SK-N-MC (cell line): ENCODE data around the gene PKD2.

Experiments used
- DNase-seq: peaks from one replicate; pipeline ENCODE4 v3.0.0-alpha.2; 2011; ENCODE audit warnings: low read depth, low spot score
- H3K27ac ChIP-seq: fragments of 200-600 bp; sonication (generic); 2 replicates; pipeline ENCODE4 v1.5.1; 2016; ENCODE audit warnings: mixed run types
- H3K36me3 ChIP-seq: fragments of 200-600 bp; sonication (generic); 2 replicates; pipeline ENCODE4 v1.6.1; 2017; ENCODE audit warnings: antibody characterized with exemption, low read length, mixed read lengths; ENCODE audit not compliant: insufficient read depth
- H3K4me3 ChIP-seq: fragments of 200-600 bp; sonication (generic); 2 replicates; pipeline ENCODE4 v1.5.1; 2016
- H3K9ac ChIP-seq: fragments of 200-600 bp; sonication (generic); 2 replicates; pipeline ENCODE4 v1.8.0; 2017; ENCODE audit warnings: mixed run types, mixed read lengths; ENCODE audit not compliant: insufficient read length
- H3K9me3 ChIP-seq: fragments of 200-600 bp; sonication (generic); 2 replicates; pipeline ENCODE4 v1.6.1; 2017; ENCODE audit warnings: low read depth, mild to moderate bottlenecking, antibody characterized with exemption, low read length, moderate library complexity, mixed read lengths
- EZH2 ChIP-seq: fragments of 200-600 bp; sonication (generic); IDR thresholded peaks from one replicate; pipeline ENCODE4 v1.6.1; 2017; ENCODE audit warnings: antibody characterized with exemption
- FOXP2 ChIP-seq: optimal IDR thresholded peaks from 2 replicates; pipeline ENCODE3; 2011; ENCODE audit warnings: mild to moderate bottlenecking, moderate library complexity; ENCODE audit not compliant: insufficient read depth; ENCODE audit errors: extremely low read length, control extremely low read depth
- POLR2AphosphoS5 ChIP-seq: IDR thresholded peaks from 2 replicates; pipeline ENCODE4 v1.6.1; 2012; ENCODE audit warnings: mild to moderate bottlenecking, low read depth, low read length, borderline replicate concordance

Gene PKD2

DNA sequence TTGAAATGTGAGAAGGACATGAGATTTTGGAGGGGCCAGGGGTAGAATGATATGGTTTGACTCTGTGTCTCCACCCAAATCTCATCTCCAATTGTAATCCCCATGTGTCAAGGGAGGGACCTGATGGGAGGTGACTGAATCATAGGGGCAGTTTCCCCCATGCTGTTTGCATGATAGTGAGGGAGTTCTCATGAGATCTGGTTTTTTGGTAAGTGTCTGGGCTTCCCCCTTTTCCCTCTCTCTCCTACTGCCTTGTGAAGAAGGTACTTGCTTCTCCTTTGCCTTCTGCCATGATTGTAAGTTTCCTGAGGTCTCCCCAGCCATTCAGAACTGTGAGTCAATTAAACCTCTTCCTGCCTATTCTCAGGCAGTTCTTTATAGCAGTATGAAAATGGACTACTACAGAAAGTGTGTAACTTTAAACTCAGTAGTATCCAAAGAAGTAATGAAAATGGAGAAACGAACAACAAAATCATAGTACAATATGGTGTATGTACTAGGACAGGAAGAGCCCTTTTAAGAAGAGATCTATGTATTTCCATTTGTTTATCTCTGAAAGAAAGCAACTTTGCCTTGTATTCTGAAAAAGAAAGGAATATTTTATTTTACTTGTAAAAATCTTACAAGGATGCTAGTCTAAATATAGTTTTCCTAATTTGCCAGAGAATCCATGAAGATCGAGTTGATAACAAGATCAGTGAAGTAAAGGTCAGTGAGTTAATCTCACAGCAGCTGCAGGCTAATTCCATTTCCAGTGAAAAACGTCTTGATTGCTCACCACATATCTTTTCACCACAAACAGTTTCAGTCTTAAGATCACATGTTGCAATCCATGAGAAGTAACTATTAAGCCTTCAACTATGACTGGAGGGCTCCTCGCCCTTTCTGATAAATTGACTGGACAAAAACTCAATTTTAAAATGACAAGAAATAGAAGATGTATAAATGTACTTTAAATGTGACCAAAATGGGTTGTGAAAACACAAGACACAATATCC is 20.5 kb downstream of the PKD2 start:
- H3K4me3 ChIP-seq, result no peak overlapping the region
- H3K36me3 ChIP-seq, result peaks cover 37% of the 10 kb centered on the region
- H3K9ac ChIP-seq, result no peak overlapping the region
- peaks cover 7% of the 10 kb centered on the region; the same call in 1 of the 2 replicates for H3K9me3 ChIP-seq
- H3K27ac ChIP-seq, result no peak overlapping the region
- no peak for DNase-seq
- TF ChIP-seq POLR2AphosphoS5, result no peak
- no peak for TF ChIP-seq FOXP2
- TF ChIP-seq EZH2, result no peak

DNA sequence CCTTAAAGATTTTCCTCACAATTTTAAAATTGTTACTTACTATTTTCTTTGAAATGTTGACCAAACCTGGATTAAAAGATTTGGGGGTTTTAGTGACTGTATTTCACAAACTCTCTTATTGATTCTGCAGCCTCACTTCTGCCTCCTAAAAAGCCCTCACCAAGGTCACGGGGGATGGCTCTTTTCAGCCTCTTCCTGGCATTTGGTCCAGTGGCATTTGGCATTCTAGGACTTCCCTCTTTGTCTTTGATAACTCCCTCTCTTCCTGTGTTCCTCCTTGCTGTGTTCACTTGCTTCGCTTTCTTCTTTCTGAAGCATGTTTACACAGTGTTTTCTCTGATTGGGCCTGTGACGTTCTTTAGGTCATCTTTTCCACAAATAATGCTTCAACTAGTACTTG is 21.5 kb downstream of the PKD2 start:
- Histone ChIP-seq H3K9me3 (peaks cover 1% of the 10 kb centered on the region; the same call in 1 of the 2 replicates), H3K36me3 (peaks cover 29% of the 10 kb centered on the region), H3K27ac (no peak overlapping the region), H3K4me3 (no peak overlapping the region), H3K9ac (no peak overlapping the region)
- no peak for DNase-seq
- TF ChIP-seq POLR2AphosphoS5 (no peak), EZH2 (no peak), FOXP2 (no peak)

DNA sequence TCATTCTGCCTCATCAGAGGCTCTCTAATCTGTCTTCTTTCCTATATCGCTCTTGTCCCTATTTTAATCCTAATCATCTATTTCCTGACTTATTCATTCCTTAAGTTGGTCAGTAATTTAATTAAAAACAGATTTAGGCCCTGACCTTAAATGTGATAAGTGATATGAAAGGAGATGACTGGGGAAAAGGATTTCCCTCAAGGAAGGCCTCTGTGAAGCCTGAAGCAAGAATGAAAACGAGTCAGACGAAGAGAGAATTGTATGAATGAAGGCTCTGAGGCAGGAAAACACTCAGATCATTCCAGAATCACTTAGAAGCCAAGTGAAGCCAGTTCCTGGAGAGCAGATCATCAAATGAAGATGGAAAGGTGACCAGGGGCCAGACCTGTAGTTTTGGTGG is 22.1 kb downstream of the PKD2 start:
- Histone ChIP-seq H3K27ac (no peak overlapping the region), H3K9ac (no peak overlapping the region), H3K4me3 (no peak overlapping the region), H3K36me3 (peaks cover 26% of the 10 kb centered on the region), H3K9me3 (no peaks in the 10 kb centered on the region; the same call in 1 of the 2 replicates)
- no peak for TF ChIP-seq FOXP2
- TF ChIP-seq EZH2, result no peak
- TF ChIP-seq POLR2AphosphoS5, result no peak
- DNase-seq, result no peak

DNA sequence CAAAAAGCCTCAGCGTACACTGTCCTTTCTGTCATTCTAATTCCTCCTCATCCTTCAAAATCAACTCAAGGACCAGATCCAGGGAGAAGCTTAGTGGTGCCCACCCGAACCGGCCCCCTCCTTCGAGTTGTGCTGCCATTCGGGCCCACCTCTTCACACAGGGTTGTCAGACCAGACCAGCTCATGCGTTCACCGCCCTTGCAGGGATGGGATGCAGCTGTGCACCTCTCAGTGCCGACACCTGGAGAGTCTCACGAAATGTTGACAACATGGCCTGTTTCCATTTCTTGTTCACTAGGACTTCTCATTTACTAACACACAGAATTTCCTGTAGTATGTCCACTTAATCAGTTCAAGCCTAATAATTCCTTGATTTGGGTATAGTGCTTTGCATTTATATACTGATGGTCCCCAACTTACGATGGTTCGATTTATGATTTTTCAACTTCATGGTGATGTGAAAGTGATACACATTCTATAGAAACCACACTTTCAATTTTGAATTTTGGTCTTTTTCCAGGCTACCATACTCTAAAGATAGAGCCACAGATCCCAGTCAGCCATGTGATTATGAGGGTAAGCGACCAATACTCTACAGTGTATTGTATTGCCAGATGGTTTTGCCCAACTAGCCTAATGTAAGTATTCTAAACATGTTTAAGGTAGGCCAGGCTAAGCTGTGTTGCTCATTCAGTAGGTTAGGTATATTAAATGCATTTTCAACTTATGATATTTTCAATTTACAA is 23.3 kb downstream of the PKD2 start:
- peaks cover 21% of the 10 kb centered on the region for H3K36me3 ChIP-seq
- no peak for DNase-seq
- H3K9ac ChIP-seq, result no peak overlapping the region
- no peak overlapping the region for H3K27ac ChIP-seq
- H3K9me3 ChIP-seq, result no peaks in the 10 kb centered on the region; the same call in 1 of the 2 replicates
- H3K4me3 ChIP-seq, result no peak overlapping the region
- no peak for TF ChIP-seq FOXP2
- TF ChIP-seq EZH2, result no peak
- TF ChIP-seq POLR2AphosphoS5, result no peak

DNA sequence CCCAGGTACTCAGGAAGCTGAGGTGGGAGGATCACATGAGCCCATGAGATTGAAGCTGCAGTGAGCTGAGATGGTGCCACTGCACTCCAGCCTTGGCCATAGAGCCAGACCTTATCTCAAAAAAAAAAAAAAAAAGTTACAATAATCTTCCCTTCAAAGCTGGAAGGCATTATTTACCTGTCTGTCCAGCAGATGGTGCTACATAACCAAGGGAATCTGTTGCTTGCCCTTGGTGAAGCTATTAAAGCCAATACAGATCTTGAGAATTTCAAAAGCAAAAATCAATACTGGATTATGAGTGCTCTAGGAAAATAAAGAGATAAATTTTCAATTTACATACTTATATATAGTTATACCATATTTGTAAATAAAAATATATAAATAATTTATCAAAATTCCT is 25.9 kb downstream of the PKD2 start:
- Histone ChIP-seq H3K27ac (no peak overlapping the region), H3K9ac (no peak overlapping the region), H3K9me3 (no peaks in the 10 kb centered on the region), H3K36me3 (peaks cover 27% of the 10 kb centered on the region), H3K4me3 (no peak overlapping the region)
- no peak for DNase-seq
- TF ChIP-seq POLR2AphosphoS5, result no peak
- TF ChIP-seq FOXP2, result no peak
- no peak for TF ChIP-seq EZH2

DNA sequence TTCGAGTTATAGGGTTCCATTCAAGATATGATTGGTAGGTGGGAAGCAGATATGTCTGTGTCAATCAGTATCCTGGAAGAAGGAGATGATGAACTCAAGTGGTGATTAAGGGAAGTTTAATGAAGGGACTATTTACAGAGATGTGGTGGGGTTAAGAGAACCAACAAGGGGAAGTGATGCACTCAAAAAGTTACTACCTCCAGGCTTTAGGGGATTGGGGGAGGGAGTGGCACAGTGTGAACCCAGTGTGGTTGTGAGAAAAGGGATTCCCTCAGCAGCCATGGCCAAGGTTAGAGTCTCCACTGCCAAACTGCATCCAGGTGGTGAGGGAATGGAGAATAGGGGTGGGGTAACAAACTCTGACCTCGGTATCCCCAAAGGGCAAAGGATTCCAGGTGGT is 27.9 kb downstream of the PKD2 start:
- DNase-seq, result no peak
- Histone ChIP-seq H3K9me3 (no peaks in the 10 kb centered on the region), H3K4me3 (no peak overlapping the region), H3K36me3 (peaks cover 45% of the 10 kb centered on the region), H3K9ac (no peak overlapping the region), H3K27ac (no peak overlapping the region)
- no peak for TF ChIP-seq FOXP2
- TF ChIP-seq POLR2AphosphoS5, result no peak
- no peak for TF ChIP-seq EZH2

DNA sequence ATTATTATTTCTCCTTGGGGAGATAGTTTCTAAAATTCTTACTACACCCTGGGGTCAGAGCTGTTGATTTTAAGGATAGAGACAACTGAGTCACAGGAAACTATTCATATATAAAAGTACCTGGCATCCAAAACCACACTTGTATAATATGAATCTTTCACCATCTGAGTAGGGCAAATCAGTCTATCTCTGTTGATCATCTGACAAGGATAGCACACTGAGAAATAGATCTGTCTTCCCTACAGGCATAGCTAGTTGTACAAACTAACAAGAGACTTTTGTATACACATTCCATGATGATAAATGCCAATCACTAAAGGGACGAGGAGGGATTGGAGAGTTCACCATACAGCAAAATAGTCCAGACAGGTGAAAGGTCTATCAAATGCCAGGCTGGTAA is 30.0 kb downstream of the PKD2 start:
- H3K9ac ChIP-seq, result no peak overlapping the region
- no peak for DNase-seq
- no peak overlapping the region for H3K27ac ChIP-seq
- no peak overlapping the region for H3K4me3 ChIP-seq
- no peaks in the 10 kb centered on the region for H3K9me3 ChIP-seq
- peaks cover 58% of the 10 kb centered on the region for H3K36me3 ChIP-seq
- TF ChIP-seq EZH2 (no peak), POLR2AphosphoS5 (no peak), FOXP2 (no peak)

DNA sequence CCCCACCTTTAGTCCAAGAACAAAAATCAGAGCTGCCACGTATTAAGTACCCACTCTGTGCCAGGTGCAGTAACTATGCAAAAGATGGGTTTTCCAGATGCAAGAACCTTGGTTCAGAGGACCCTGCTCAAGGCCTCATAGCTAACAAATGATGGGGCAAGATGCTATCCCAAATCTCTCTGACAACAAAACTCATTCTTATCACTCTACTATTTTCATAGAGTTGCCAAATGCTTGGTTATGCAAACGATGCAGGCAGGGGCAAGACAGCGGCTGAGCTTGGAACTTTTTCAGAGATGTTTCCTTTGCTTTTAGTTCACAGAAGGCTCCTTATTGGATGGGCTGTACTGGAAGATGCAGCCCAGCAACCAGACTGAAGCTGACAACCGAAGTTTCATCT is 30.5 kb downstream of the PKD2 start:
- no peak for TF ChIP-seq EZH2
- TF ChIP-seq FOXP2, result no peak
- TF ChIP-seq POLR2AphosphoS5, result no peak
- Histone ChIP-seq H3K36me3 (peaks cover 62% of the 10 kb centered on the region), H3K9me3 (no peaks in the 10 kb centered on the region), H3K4me3 (no peak overlapping the region), H3K27ac (no peak overlapping the region), H3K9ac (no peak overlapping the region)
- DNase-seq, result no peak
